IPS-18c (cell line): Measurements from ENCODE around the gene CDK5R2.
"Not testable (repeated sequence)": the region's sequence is repeated elsewhere in the genome, so short reads cannot be mapped to it uniquely, and the experiment has no call there.

ENCODE experiments used
- H3K4me3 ChIP-seq: 2 replicates; pipeline ENCODE4 v1.7.0; 2013; ENCODE audit warnings: low read depth, mild to moderate bottlenecking, low read length, moderate library complexity; ENCODE audit not compliant: insufficient read depth
- H3K9me3 ChIP-seq: one replicate; pipeline ENCODE4 v1.6.1; 2013; ENCODE audit warnings: mild to moderate bottlenecking, low read length, moderate library complexity; ENCODE audit not compliant: control insufficient read depth, insufficient read depth

The CDK5R2 gene

DNA sequence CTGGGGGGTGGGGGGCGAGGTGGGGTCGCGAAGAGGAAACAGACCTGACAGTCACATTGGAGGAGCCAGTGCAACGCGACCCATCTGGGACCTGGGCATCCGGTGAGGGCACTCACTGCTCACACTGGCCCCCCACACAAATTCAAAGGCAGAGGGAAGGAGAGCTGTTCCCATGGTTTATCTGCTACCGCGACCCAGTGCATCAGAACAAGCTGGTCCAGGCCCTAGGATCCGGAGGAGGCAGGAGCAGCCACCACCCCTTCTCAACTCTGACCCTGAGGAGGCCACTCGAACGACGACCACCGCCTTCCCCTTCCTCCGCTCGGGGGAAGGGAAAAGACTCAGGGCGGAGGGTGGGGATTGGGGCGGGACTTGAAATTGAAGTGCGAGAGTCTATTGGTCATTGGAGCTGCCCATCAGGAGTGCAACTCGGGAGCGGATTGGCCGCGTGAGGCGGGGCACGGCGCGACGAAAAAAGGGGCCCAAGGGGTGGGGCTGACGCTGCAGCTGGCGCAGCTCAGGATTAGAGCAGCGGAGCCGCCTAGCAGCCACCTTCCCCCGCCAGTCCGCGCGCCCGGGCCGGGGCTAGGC lies at the start of gene CDK5R2:
TSS of gene CDK5R2 (plus strand) at position 526 of the 591 bp plus-strand sequence. CDS start 155 bp downstream, outside the sequence.
- peak within 1 kb of the TSS; percentile 50 for H3K4me3 ChIP-seq
- H3K9me3 ChIP-seq: peaks cover 2% of the 10 kb centered on the region

GRCh38 chr2:218910741-218911140 lies 48.7 kb upstream of the CDK5R2 start:
- peaks cover 2% of the 10 kb centered on the region for H3K9me3 ChIP-seq
- H3K4me3 ChIP-seq: no peak overlapping the region

GRCh38 chr2:218920504-218920903 lies 39.0 kb upstream of the CDK5R2 start:
- Histone ChIP-seq H3K4me3 (no peak overlapping the region), H3K9me3 (peaks cover 8% of the 10 kb centered on the region)

- H3K9me3 ChIP-seq: peaks cover 9% of the 10 kb centered on the region
- H3K4me3 ChIP-seq: no peak overlapping the region
Observed at GRCh38 chr2:218924757-218925156, 34.7 kb upstream of the CDK5R2 start.

GRCh38 chr2:218925434-218925833 lies 34.0 kb upstream of the CDK5R2 start:
- peaks cover 9% of the 10 kb centered on the region for H3K9me3 ChIP-seq
- no peak overlapping the region for H3K4me3 ChIP-seq

GRCh38 chr2:218927422-218927821 lies 32.0 kb upstream of the CDK5R2 start:
- peaks cover 11% of the 10 kb centered on the region for H3K9me3 ChIP-seq
- H3K4me3 ChIP-seq: no peak overlapping the region

DNA sequence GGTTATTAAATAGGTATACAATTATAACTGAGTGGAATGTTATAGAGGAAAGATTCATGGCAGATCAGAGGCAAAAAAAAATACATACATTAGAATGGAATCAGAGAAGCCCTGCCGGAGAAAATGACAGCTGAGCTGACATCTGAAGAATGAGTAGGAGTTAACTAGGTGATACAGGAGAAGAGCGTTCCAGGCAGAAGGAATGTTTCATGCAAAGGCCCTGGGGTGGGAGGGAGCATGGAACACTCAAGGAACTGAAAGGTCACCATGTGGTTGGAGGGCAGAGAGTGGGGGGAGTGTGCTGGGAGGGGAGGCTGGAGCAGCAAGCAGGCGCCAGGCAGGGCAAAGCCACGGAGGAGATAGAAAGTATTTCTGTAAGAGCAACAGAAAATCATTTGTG lies 31.6 kb upstream of the CDK5R2 start:
- H3K4me3 ChIP-seq: no peak overlapping the region
- H3K9me3 ChIP-seq: peaks cover 13% of the 10 kb centered on the region

GRCh38 chr2:218930488-218930887 lies 29.0 kb upstream of the CDK5R2 start:
- not testable (repeated sequence) for H3K4me3 ChIP-seq, H3K9me3 ChIP-seq

- H3K9me3 ChIP-seq, H3K4me3 ChIP-seq: not testable (repeated sequence)
Observed at GRCh38 chr2:218931751-218932150, 27.7 kb upstream of the CDK5R2 start.

DNA sequence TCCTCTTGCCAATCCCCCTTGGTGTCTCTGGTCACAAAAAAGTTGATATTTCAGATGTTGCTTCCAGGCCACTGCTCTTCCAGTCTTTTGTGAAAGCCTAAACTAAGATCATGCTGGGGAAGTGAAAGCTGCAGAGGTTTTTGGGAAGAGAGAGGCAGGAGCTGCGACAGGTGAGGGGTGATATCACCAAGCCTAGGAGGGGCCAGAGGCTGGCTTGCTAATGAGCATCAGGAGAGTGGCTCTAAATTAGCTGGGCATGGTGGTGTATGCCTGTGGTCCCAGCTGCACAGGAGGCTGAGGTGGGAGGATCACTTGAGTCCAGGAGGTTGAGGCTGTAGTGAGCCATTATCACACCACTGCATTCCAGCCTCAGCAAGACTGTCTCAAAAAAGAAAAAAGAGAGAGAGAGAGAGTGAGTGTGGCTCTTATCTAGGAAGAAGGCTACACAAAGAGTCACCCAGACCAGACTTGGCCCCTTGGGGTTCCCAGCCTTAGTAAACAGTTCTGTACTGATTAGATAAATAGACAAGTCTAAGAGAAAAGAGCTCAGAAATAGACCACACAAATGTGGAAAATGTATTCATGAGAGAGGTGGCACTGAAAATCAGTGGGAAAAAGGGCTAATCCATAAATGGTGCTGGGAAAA lies 14.6 kb upstream of the CDK5R2 start:
- H3K9me3 ChIP-seq: peaks cover 2% of the 10 kb centered on the region
- no peak overlapping the region for H3K4me3 ChIP-seq

DNA sequence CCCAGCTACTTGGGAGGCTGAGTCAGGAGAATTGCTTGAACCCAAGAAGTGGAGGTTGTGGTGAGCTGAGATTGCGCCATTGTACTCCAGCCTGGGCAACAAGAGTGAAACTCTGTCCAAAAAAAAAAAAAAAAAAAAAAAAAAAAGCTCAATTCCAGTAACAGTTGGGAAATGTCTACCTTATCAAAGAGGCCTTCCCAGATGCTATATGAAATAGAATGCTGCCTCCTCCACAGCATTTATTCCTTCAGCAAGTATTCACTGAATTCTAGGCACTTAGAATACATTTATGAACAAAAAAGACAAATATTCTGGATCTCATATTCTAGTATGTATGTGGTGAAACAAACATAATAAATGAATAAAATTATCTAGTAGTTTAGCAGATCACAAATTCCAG lies 12.8 kb upstream of the CDK5R2 start:
- Histone ChIP-seq H3K9me3 (peaks cover 2% of the 10 kb centered on the region), H3K4me3 (no peak overlapping the region)

GRCh38 chr2:218952160-218952559 lies 7.3 kb upstream of the CDK5R2 start:
- H3K9me3 ChIP-seq: no peaks in the 10 kb centered on the region

GRCh38 chr2:218953366-218953954 lies 6.0 kb upstream of the CDK5R2 start:
- Histone ChIP-seq H3K4me3 (no peak overlapping the region), H3K9me3 (no peaks in the 10 kb centered on the region)

More at GRCh38 chr2:218952160-218952559, 7.3 kb upstream of the CDK5R2 start:
- no peak overlapping the region for H3K4me3 ChIP-seq

DNA sequence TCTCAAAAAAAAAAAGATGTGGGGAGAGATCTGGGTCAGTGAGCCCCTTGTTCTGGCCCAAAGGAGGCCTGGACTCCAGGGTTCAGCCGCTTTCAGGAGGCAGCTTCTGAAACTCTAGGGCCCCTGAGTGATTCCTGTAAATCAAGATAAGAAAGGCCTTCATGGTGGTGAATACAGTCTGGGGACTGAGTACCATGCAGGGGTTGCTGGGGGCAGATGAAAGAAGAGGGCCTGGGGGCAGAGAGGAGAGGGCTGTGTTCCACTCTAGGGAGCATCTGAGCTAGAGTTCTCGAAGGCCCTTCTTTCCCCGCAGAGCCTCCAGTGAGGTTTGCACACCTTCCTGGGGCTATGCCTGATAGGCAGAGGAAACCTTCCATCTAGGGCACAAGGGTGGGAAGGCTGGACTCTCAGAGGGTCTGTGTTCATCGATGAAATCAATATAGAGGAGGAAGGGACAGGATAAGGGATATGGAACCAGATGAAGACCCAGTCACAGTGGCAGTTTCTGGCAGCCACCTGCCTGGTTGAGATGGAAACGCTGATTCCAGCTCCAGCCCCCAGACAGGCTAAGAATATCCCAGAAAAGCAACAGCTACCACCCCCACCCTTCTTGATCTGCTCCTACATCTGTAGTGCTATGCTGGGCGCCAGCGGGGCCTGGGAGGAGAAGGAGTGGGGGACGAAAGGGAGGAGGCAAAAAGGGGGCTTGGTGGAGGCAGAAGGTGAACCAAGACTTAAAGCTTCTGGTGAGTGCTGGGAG lies 4.7 kb upstream of the CDK5R2 start:
- Histone ChIP-seq H3K9me3 (peaks cover 2% of the 10 kb centered on the region), H3K4me3 (no peak overlapping the region)

DNA sequence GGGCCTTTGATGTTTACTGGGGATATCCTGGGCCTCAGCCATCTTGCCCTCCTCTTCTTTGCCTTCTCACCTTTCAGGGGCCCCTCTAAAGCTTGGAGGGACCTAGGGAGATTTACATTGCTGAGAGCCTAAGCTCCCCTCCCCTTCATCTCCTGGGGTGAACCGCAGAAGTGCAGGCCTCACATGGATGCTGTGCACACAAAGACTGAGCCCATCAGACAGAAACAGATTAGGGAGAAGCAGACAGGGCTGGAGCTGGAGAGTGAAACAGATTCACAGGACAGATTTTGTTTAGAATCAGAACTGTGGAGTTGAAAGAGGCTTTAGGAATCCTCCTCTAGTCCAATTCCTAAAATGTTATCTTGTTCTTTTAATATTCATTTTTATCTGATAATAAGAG lies 3.4 kb upstream of the CDK5R2 start:
- peaks cover 2% of the 10 kb centered on the region for H3K9me3 ChIP-seq

GRCh38 chr2:218957671-218958070 lies 1.8 kb upstream of the CDK5R2 start:
- Histone ChIP-seq H3K9me3 (peaks cover 2% of the 10 kb centered on the region), H3K4me3 (no peak overlapping the region)

More for the DNA sequence above, 3.4 kb upstream of the CDK5R2 start:
- no peak overlapping the region for H3K4me3 ChIP-seq

DNA sequence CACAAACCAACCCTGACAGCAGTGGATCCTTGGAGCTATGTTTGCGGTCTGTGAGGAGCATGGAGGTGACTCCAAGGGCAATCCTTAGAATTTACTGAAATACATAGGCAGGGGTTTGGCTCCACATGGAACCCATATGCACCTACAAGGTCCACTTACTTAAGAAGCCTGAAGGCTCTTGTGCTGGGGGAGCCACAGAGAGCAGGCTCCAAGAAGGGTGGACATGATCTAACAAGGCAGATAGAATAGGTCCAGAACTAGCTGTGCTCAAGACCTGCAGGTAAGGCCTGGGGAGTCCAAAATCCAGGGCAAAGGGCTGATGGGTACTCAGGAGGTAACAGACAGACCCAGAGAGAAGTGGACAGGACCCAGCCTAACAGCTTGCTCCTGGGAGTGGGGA lies 1.2 kb upstream of the CDK5R2 start:
- Histone ChIP-seq H3K9me3 (peaks cover 2% of the 10 kb centered on the region), H3K4me3 (peak overlapping the region; percentile 50; the same call in 1 of the 2 replicates)
